Trophoblast cell (in vitro differentiated cells and primary cell): ENCODE results near the gene PLCH2.

Experiments used
- DNase-seq, 2 donors: peaks; one replicate each; pipeline ENCODE4 v3.0.0-alpha.2; 2016
- H2AFZ ChIP-seq: 2 replicates; pipeline ENCODE4 v1.6.1; 2013; ENCODE audit warnings: low read length, moderate library complexity, mild to moderate bottlenecking; ENCODE audit not compliant: insufficient read depth, poor library complexity
- H2AK5ac ChIP-seq: 2 replicates; pipeline ENCODE4 v1.6.1; 2013; ENCODE audit warnings: mild to moderate bottlenecking, low read length
- H2BK120ac ChIP-seq: 2 replicates; pipeline ENCODE4 v1.6.1; 2013; ENCODE audit warnings: low read length, mild to moderate bottlenecking, moderate library complexity; ENCODE audit not compliant: insufficient read depth, poor library complexity
- H2BK12ac ChIP-seq: 2 replicates; pipeline ENCODE4 v1.6.1; 2013; ENCODE audit warnings: mild to moderate bottlenecking, low read length, moderate library complexity
- H2BK5ac ChIP-seq: 2 replicates; pipeline ENCODE4 v1.6.1; 2013; ENCODE audit warnings: low read length, low read depth, moderate library complexity, mild to moderate bottlenecking; ENCODE audit not compliant: poor library complexity
- H3K14ac ChIP-seq: 2 replicates; pipeline ENCODE4 v1.6.1; 2013; ENCODE audit warnings: mild to moderate bottlenecking, low read length
- H3K18ac ChIP-seq: 2 replicates; pipeline ENCODE4 v1.6.1; 2013; ENCODE audit warnings: mild to moderate bottlenecking, low read length
- H3K23ac ChIP-seq: 2 replicates; pipeline ENCODE4 v1.6.1; 2013; ENCODE audit warnings: low read length
- H3K27ac ChIP-seq: 2 replicates; pipeline ENCODE4 v1.5.1; 2013; ENCODE audit warnings: low read depth, mild to moderate bottlenecking, inconsistent platforms, low read length, moderate library complexity
- H3K27me3 ChIP-seq: 2 replicates; pipeline ENCODE4 v1.6.1; 2013; ENCODE audit warnings: inconsistent platforms, mild to moderate bottlenecking, low read length, moderate library complexity; ENCODE audit not compliant: insufficient read depth
- H3K36me3 ChIP-seq, 2 experiments: 1 replicate in 1 of 2; 2 replicates in 1 of 2; pipeline ENCODE4 v1.6.1; 2013; ENCODE audit warnings: low read length in 2 of 2, mild to moderate bottlenecking in 2 of 2, moderate library complexity in 1 of 2; ENCODE audit not compliant: insufficient read depth in 2 of 2, control insufficient read depth in 1 of 2
- H3K4ac ChIP-seq: 2 replicates; pipeline ENCODE4 v1.6.1; 2013; ENCODE audit warnings: low read depth, mild to moderate bottlenecking, low read length, moderate library complexity
- H3K4me1 ChIP-seq, 2 experiments: 1 replicate in 1 of 2; 2 replicates in 1 of 2; pipeline ENCODE4 v1.6.1; 2013; ENCODE audit warnings: low read length in 2 of 2, mild to moderate bottlenecking in 2 of 2, moderate library complexity in 1 of 2; ENCODE audit not compliant: insufficient read depth in 2 of 2, control insufficient read depth in 1 of 2
- H3K4me2 ChIP-seq: 2 replicates; pipeline ENCODE4 v1.6.1; 2013; ENCODE audit warnings: inconsistent platforms, mild to moderate bottlenecking, low read length, moderate library complexity
- H3K4me3 ChIP-seq: 2 replicates; pipeline ENCODE4 v1.5.1; 2013; ENCODE audit warnings: mild to moderate bottlenecking, low read depth, low read length, inconsistent platforms
- H3K79me1 ChIP-seq: one replicate; pipeline ENCODE4 v1.6.1; 2013; ENCODE audit warnings: low read length
- H3K79me2 ChIP-seq: 2 replicates; pipeline ENCODE4 v1.6.1; 2013; ENCODE audit warnings: low read length, mild to moderate bottlenecking; ENCODE audit not compliant: control insufficient read depth, insufficient read depth, poor library complexity
- H3K9ac ChIP-seq: 2 replicates; pipeline ENCODE4 v1.6.1; 2013; ENCODE audit warnings: mild to moderate bottlenecking, low read length
- H3K9me3 ChIP-seq: 2 replicates; pipeline ENCODE4 v1.6.1; 2013; ENCODE audit warnings: low read depth, mild to moderate bottlenecking, control low read depth, inconsistent platforms, low read length; ENCODE audit not compliant: insufficient read depth
- H4K12ac ChIP-seq: 2 replicates; pipeline ENCODE4 v1.6.1; 2013; ENCODE audit warnings: low read depth, mild to moderate bottlenecking, low read length, moderate library complexity
- H4K8ac ChIP-seq: 2 replicates; pipeline ENCODE4 v1.6.1; 2013; ENCODE audit warnings: low read depth, mild to moderate bottlenecking, low read length, moderate library complexity
- H4K91ac ChIP-seq: one replicate; pipeline ENCODE4 v1.6.1; 2013; ENCODE audit warnings: low read depth, mild to moderate bottlenecking, low read length, moderate library complexity
- WGBS: extraction: QIAGEN DNeasy Blood & Tissue Kit; methylation state at CpG from one replicate; pipeline ENCODE4 v1.1.7; 2013; ENCODE audit warnings: missing lambda C conversion rate; ENCODE audit not compliant: insufficient read length, insufficient coverage; ENCODE audit errors: extremely low coverage; 5-methylcytosine and 5-hydroxymethylcytosine counted together

PLCH2 gene

DNA sequence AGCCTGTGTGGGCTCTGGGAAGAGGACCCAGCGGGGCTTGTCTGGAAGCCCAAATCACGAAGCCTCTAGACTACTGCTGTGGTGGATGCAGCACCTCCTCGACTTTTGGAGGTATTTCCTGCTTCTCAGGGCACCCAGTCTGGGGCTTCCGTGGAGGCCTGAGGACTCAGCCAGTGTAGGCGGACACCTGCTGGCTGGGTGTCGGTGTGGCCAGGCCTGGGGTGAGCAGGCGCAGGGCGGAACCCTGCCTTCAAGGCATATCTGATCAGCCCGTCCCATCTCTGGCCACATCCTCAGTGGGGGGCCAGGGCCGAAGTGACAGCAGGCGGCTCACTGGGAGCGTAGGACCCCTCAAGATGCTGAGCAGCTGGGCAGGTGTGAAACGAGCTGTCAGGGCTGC, 6.9 kb downstream of the PLCH2 start:
- Histone ChIP-seq H4K12ac (no peak overlapping the region), H3K4me2 (no peak overlapping the region), H2BK5ac (no peak overlapping the region), H3K18ac (no peak overlapping the region), H3K4me1 (no peaks in the 10 kb centered on the region), H3K9ac (no peak overlapping the region), H3K79me2 (no peaks in the 10 kb centered on the region), H3K14ac (no peak overlapping the region), H3K4ac (no peak overlapping the region), H3K27me3 (no peaks in the 10 kb centered on the region), H2AK5ac (no peak overlapping the region), H3K27ac (no peak overlapping the region), H3K4me3 (no peak overlapping the region), H3K23ac (no peak overlapping the region), H3K9me3 (peaks cover 14% of the 10 kb centered on the region), H2AFZ (no peak overlapping the region), H3K79me1 (no peaks in the 10 kb centered on the region), H2BK12ac (no peak overlapping the region), H3K36me3 (no peaks in the 10 kb centered on the region), H4K8ac (no peak overlapping the region), H4K91ac (no peak overlapping the region), H2BK120ac (no peak overlapping the region)
- no CpG with 5 or more reads among the region's 13 CpGs for WGBS
- no peak for DNase-seq

DNA sequence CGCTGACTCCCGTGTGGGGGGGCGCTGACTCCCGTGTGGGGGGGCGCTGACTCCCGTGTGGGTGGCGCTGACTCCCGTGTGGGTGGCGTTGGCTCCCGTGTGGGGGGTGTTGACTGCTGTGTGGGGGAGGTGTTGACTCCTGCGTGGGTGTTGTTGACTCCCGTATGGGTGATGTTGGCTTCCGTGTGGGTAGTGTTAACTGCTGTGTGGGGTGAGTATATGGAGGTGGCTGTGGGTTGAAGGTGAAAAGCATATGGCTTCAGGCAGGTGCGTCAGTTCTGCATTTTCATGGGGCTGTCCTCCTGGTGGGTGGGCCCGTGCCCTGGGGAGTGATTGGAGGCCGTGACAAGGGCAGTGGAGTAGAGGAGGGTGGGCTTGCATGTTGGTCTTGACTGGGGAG, 7.9 kb downstream of the PLCH2 start:
- Histone ChIP-seq H3K18ac (no peak overlapping the region), H3K36me3 (no peaks in the 10 kb centered on the region), H3K9ac (no peak overlapping the region), H3K27ac (no peak overlapping the region), H2BK12ac (no peak overlapping the region), H3K14ac (no peak overlapping the region), H3K4me2 (no peak overlapping the region), H3K4ac (no peak overlapping the region), H3K9me3 (peaks cover 19% of the 10 kb centered on the region), H2AFZ (no peak overlapping the region), H2BK120ac (no peak overlapping the region), H3K23ac (no peak overlapping the region), H3K27me3 (no peaks in the 10 kb centered on the region), H3K79me1 (no peaks in the 10 kb centered on the region), H4K91ac (no peak overlapping the region), H2BK5ac (no peak overlapping the region), H4K8ac (no peak overlapping the region), H2AK5ac (no peak overlapping the region), H3K79me2 (no peaks in the 10 kb centered on the region), H4K12ac (no peak overlapping the region), H3K4me3 (no peak overlapping the region), H3K4me1 (no peaks in the 10 kb centered on the region)
- WGBS, result no CpG with 5 or more reads among the region's 16 CpGs
- DNase-seq, result no peak

DNA sequence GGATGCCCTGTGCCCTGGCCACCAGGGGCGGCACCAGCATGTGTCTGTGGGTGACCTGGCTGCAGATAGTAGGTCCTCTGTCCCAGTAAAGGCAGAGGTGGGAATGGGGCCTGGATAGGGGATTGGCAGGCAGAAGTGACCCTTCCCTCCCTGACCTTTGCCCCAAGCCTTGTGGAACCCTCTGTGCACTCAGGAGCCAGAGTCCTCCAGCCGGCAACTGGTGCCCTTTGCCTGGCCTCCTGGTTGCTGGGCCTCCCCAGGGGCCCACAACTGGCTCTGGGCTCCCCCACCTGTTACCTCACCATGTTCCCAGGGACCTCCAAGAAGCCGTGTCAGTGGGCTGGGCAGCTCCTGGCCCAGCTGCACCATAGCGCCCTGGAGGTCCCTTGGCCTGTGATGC, 10.0 kb downstream of the PLCH2 start:
- peaks cover 24% of the 10 kb centered on the region for H3K9me3 ChIP-seq
- H3K18ac ChIP-seq, result no peak overlapping the region
- no peak overlapping the region for H2AFZ ChIP-seq
- no peak overlapping the region for H2BK5ac ChIP-seq
- no peak overlapping the region for H2AK5ac ChIP-seq
- H3K27ac ChIP-seq, result no peak overlapping the region
- no peak overlapping the region for H4K8ac ChIP-seq
- H2BK12ac ChIP-seq, result no peak overlapping the region
- no peak overlapping the region for H2BK120ac ChIP-seq
- H3K4ac ChIP-seq, result no peak overlapping the region
- no peak overlapping the region for H3K4me3 ChIP-seq
- H3K36me3 ChIP-seq, result no peaks in the 10 kb centered on the region
- no peaks in the 10 kb centered on the region for H3K79me2 ChIP-seq
- H3K9ac ChIP-seq, result no peak overlapping the region
- no peaks in the 10 kb centered on the region for H3K27me3 ChIP-seq
- no peak overlapping the region for H3K14ac ChIP-seq
- H3K79me1 ChIP-seq, result no peaks in the 10 kb centered on the region
- H3K4me1 ChIP-seq, result no peaks in the 10 kb centered on the region
- no peak overlapping the region for H4K12ac ChIP-seq
- WGBS, result no CpG with 5 or more reads among the region's 4 CpGs
- no peak overlapping the region for H3K23ac ChIP-seq
- no peak overlapping the region for H4K91ac ChIP-seq
- no peak for DNase-seq
- no peak overlapping the region for H3K4me2 ChIP-seq

DNA sequence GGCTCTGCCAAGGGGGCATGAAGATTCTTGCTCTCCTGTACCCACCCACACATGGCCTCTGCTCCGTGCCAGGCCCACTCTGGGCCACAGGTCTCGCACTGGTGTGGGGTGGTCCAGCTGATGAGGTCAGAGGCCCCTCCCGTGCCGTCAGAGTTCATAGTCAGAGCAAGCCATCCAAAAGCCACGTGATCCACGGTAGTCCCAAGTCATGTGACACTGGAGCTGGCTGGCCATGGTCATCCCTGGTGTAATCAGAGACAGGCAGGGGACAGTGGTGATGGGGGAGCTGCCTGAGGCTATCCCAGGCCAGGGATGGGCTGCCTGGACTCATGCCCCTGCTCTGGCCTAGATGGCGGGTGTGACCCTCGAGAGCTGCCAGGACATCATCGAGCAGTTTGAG, 10.5 kb downstream of the PLCH2 start:
- Histone ChIP-seq H3K14ac (no peak overlapping the region), H3K23ac (no peak overlapping the region), H2BK120ac (no peak overlapping the region), H4K8ac (no peak overlapping the region), H2AFZ (no peak overlapping the region), H4K12ac (no peak overlapping the region), H3K4me3 (no peak overlapping the region), H3K79me1 (no peaks in the 10 kb centered on the region), H3K4me1 (no peaks in the 10 kb centered on the region), H4K91ac (no peak overlapping the region), H3K9ac (no peak overlapping the region), H2BK5ac (no peak overlapping the region), H3K36me3 (no peaks in the 10 kb centered on the region), H2BK12ac (no peak overlapping the region), H3K79me2 (no peaks in the 10 kb centered on the region), H3K27ac (no peak overlapping the region), H2AK5ac (no peak overlapping the region), H3K18ac (no peak overlapping the region), H3K4me2 (no peak overlapping the region), H3K27me3 (no peaks in the 10 kb centered on the region), H3K4ac (no peak overlapping the region), H3K9me3 (peaks cover 24% of the 10 kb centered on the region)
- DNase-seq, result no peak
- no CpG with 5 or more reads among the region's 9 CpGs for WGBS
